ENCODE data around the gene THSD7B.

Gene THSD7B

DNA sequence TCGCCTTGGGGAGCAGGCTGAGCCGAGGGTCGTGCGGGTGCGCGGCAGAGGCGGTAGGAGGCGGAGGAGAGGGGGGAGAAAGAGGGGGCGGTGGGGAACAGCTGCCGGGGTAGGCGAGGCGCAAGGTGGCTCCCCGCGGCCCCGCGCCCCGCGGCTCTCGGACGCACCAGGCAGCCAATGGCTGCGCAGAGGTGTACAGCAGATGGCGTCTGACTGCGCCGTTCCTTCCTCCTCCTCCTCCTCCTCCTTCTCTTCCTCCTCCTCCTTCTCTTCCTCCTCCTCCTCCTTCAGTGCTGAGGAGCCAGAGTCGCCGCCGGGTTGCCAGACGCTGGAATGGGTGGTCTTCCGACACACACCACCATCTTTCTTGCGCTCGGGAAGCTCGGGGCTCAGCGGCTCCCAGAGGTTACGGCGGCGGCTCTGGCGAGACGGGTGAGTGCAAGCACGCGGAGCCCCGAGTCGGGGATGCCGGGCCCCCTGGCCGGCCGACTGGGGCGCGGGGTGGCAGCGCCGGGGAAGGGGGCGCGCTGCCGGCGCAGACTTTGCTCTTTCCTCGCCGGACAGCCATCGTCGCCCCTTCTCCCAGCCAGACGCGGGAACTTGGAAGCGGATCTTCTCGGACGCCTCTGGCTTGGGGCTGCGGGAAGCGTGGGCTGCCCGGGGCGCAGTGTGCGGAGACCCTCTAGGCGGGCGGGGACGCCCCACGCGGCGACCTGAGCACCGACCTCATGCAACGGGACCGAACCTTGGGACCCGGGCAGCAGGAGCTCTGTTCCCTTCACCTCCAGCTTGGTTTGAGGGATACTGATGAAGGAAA is at the start of gene THSD7B:
Gene THSD7B (plus strand): TSS at position 290 of the 817 bp plus-strand sequence. CDS start 116,634 bp downstream, outside the sequence.
- TF ChIP-seq, protein P1, sequence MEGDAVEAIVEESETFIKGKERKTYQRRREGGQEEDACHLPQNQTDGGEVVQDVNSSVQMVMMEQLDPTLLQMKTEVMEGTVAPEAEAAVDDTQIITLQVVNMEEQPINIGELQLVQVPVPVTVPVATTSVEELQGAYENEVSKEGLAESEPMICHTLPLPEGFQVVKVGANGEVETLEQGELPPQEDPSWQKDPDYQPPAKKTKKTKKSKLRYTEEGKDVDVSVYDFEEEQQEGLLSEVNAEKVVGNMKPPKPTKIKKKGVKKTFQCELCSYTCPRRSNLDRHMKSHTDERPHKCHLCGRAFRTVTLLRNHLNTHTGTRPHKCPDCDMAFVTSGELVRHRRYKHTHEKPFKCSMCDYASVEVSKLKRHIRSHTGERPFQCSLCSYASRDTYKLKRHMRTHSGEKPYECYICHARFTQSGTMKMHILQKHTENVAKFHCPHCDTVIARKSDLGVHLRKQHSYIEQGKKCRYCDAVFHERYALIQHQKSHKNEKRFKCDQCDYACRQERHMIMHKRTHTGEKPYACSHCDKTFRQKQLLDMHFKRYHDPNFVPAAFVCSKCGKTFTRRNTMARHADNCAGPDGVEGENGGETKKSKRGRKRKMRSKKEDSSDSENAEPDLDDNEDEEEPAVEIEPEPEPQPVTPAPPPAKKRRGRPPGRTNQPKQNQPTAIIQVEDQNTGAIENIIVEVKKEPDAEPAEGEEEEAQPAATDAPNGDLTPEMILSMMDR (IDR thresholded peaks at IDR 0.05; ENCODE audit: control extremely low read depth, extremely low read depth, low read depth, missing control alignments), result no peak
- ChIA-PET CTCF (interaction anchor here (1.0 to 1.5 kb wide), 2 partner anchors 10 to 20 kb away, joined by 3 to 4 read pairs; no protein-coding TSS in a partner anchor), POLR2A (no interaction called here)
- DNase-seq (ENCODE audit: extremely low spot score), result peak; percentile 13

DNA sequence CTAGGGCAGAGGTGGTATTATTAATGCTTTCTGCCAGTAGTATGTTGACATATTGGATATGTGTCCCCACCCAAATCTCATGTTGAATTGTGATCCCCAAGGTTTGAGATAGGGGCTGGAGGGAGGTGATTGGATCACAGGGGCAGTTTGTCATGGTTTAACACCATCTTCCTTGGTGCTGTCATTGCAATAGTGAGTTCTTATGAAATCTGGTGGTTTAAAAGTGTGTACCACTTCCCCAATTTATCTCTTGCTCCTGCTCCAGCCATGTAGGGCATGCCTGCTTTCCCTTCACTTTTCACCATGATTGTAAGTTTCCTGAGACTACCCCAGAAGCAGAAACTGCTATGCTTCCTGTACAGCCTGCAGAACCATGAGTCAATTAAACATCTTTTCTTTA is 47.1 kb upstream of the THSD7B start:
- TF ChIP-seq, protein P1 (IDR thresholded peaks at IDR 0.05; ENCODE audit: control extremely low read depth, extremely low read depth, low read depth, missing control alignments), result no peak
- DNase-seq (ENCODE audit: extremely low spot score), result no peak
- CTCF ChIA-PET, result no interaction called here
- POLR2A ChIA-PET, result no interaction called here

DNA sequence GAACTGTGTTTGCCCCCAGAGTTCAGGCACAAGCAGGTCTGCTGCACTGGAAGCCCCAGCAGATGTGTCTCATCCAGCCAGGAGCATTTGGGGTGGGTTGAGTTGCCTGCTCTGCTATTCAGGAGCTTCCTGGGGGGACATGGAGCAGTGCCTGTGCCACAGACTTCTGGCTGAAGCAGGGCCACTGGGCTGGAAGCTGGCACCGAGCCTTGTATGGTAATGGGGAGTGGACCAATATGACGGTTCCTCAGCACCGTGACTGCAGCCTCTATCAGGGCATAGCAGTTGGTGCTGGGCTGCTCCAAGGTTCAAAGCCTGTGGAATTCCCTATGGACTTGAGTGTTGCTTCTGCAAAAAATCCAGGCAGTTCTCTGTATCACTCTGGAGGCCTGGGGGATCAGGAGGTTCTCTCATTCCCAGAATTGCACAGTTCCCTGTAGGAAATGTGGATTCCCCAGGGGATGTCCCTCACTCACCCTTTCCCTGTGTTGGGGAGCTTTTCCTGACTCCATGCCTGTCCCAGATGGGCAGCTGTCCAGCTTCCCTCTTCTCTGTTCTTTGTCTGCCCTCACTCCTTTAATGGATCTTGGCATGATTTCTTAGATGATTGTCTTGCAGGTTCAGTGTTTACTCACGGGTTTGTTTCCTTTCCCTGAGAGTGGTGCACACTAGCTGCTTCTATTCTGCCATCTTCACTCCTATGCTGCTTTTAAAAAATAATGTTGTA is 37.2 kb upstream of the THSD7B start:
- DNase-seq (ENCODE audit: extremely low spot score), result no peak
- POLR2A ChIA-PET, result no interaction called here
- CTCF ChIA-PET, result interaction anchor here (1.9 to 2.4 kb wide), 2 partner anchors 9 to 11 kb away, joined by 4 to 11 read pairs; no protein-coding TSS in a partner anchor
- TF ChIP-seq, protein P1 (IDR thresholded peaks at IDR 0.05; ENCODE audit: control extremely low read depth, extremely low read depth, low read depth, missing control alignments), result no peak

DNA sequence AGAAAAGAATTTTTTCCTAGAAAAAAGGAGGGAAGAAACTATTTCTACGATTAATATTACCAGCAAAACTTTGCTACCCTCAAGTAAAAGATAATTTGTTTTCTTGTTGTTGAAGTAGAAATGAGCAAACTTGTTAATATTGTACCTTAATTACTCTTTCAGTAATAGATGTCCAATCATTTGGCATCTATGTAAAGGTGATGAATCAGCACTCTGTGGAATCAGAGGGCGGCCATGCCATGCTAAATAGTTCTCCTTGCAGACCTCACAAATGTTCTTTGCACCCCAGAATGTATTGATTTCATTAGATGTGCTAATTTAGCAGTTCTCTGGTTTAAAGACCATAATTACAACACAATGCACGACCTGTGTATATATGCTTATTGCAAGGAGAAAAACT is 29.1 kb upstream of the THSD7B start:
- TF ChIP-seq, protein P1 (IDR thresholded peaks at IDR 0.05; ENCODE audit: control extremely low read depth, extremely low read depth, low read depth, missing control alignments), result no peak
- ChIA-PET CTCF (interaction anchor here (1.9 to 2.3 kb wide), 3 partner anchors 8 to 23 kb away, joined by 5 to 12 read pairs (median 11); no protein-coding TSS in a partner anchor), POLR2A (no interaction called here)
- DNase-seq (ENCODE audit: extremely low spot score), result no peak

GRCh38 chr2:136738044-136738443 is 27.3 kb upstream of the THSD7B start:
- TF ChIP-seq, protein P1 (IDR thresholded peaks at IDR 0.05; ENCODE audit: control extremely low read depth, extremely low read depth, low read depth, missing control alignments), result no peak
- no peak for DNase-seq (ENCODE audit: extremely low spot score)
- POLR2A ChIA-PET, result no interaction called here
- CTCF ChIA-PET, result interaction anchor here (1.1 to 2.3 kb wide), 5 partner anchors 9 to 316 kb away, joined by 3 to 12 read pairs (median 6); no protein-coding TSS in a partner anchor

DNA sequence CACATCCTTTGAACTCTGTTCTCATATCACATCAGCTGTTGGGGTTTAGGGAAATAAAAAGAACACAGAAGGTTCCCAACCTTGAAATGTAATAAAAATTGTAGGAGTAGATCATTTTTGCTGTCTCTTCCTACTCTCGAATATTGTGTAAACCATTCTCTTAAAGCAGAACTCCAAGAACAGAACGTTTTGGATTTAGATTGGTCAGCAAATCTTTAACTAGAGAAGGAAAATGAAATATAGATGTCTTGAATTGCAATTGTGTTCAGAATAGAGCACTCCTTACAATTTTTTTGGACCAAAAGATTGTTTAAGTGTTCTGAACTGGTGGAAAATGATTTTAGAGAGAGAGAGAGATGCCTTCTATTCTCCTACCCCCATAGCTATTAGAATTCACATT is 23.9 kb upstream of the THSD7B start:
- ChIA-PET CTCF (interaction anchor here (1.0 kb wide), 1 partner anchor 43 kb away, joined by 3 read pairs; no protein-coding TSS in a partner anchor), POLR2A (no interaction called here)
- DNase-seq (ENCODE audit: extremely low spot score), result no peak
- TF ChIP-seq, protein P1 (IDR thresholded peaks at IDR 0.05; ENCODE audit: control extremely low read depth, extremely low read depth, low read depth, missing control alignments), result no peak

All from GM10248 (cell line).